HL-60 (cell line): Measurements from ENCODE around the gene TRMT2B.

Source experiments
- DNase-seq, 2 experiments: peaks; one replicate each; pipeline ENCODE4 v3.0.0-alpha.2; 2010 to 2020; ENCODE audit warnings: low read depth in 1 of 2, low spot score in 1 of 2
- H3K27ac ChIP-seq: fragments of 250-450 bp; sonication (Bioruptor Pico); replicated peaks from 2 replicates; pipeline ENCODE4 v1.5.1; 2020; ENCODE audit warnings: mild to moderate bottlenecking, moderate library complexity
- H3K27me3 ChIP-seq: fragments of 250-450 bp; sonication (Bioruptor Pico); 2 replicates; pipeline ENCODE4 v1.5.1; 2021; ENCODE audit warnings: mild to moderate bottlenecking, moderate library complexity; ENCODE audit not compliant: insufficient read depth, poor library complexity, severe bottlenecking
- H3K4me3 ChIP-seq: replicated peaks from 2 replicates; pipeline ENCODE4 v1.5.1; 2011; ENCODE audit warnings: mild to moderate bottlenecking, control low read depth, low read length; ENCODE audit not compliant: insufficient read depth
- GABPA ChIP-seq: IDR thresholded peaks from 2 replicates; pipeline ENCODE4 v1.6.1; 2012; ENCODE audit warnings: low read depth
- POLR2AphosphoS5 ChIP-seq: IDR thresholded peaks from 2 replicates; pipeline ENCODE4 v1.6.1; 2012; ENCODE audit warnings: low read depth
- SPI1 ChIP-seq: IDR thresholded peaks from 2 replicates; pipeline ENCODE4 v1.6.1; 2012; ENCODE audit warnings: low read depth, mild to moderate bottlenecking, borderline replicate concordance
- long read RNA-seq: library from polyadenylated mRNA; unstranded; transcript quantifications from one replicate; pipeline ENCODE4 v2.0.0, GENCODE V29; 2020
- TF ChIP-seq, protein P1 (sequence below): IDR thresholded peaks from one replicate; pipeline ENCODE4 v1.5.1; 2011; ENCODE audit warnings: low read length, control low read depth, inconsistent platforms; ENCODE audit not compliant: insufficient read depth
- TF ChIP-seq, protein P2 (sequence below): IDR thresholded peaks from 2 replicates; pipeline ENCODE4 v1.6.1; 2012; ENCODE audit warnings: low read depth; ENCODE audit not compliant: insufficient replicate concordance

TRMT2B gene, protein sequence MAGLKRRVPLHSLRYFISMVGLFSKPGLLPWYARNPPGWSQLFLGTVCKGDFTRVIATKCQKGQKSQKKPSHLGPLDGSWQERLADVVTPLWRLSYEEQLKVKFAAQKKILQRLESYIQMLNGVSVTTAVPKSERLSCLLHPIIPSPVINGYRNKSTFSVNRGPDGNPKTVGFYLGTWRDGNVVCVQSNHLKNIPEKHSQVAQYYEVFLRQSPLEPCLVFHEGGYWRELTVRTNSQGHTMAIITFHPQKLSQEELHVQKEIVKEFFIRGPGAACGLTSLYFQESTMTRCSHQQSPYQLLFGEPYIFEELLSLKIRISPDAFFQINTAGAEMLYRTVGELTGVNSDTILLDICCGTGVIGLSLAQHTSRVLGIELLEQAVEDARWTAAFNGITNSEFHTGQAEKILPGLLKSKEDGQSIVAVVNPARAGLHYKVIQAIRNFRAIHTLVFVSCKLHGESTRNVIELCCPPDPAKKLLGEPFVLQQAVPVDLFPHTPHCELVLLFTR
- long read RNA-seq, partial matches to known transcripts = 4 of 38 reads
- long read RNA-seq, other reads (novel, unspliced or antisense) = 33 of 38 reads

DNA sequence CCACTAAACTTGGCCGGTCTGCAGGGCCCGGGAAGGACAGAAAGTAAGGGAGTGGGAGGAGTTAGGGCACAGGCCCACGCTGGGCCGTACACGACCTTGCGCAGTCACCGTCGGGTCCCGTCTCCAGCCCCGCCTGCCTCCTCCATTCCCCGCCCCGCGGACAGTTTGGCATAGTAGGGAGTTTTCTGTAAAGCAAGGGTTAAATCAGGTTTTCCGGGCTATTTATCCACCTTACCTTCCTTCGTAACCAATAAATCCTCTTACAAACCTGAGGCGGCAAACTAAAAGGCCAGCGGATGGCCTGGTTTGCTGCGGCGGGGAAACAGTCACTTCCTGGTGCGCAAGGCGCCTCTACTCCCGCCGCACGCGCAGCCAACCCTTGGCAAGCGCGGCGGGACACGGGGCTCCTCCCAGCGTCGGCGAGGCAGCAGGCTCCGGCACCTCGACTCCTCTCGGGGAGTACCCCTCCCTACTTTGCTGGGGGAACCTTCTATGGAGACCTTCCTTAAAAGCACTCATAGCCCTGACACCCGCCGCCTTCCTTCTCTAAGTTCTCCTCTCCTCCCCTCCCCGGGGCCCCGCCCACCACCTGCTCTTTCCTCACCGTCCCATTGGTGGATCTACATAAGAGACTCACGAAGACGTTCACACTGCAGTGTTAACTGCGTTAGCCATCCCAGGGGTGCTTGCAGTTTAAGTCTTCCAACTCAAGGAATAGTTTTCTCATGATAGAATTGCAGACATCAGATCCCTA lies at the start of gene TRMT2B:
TRMT2B (minus strand) TSS at position 563 of the 754 bp plus-strand sequence. CDS start 9,822 bp downstream, outside the sequence.
- Histone ChIP-seq H3K27ac (peak within 1 kb of the TSS; percentile 93), H3K27me3 (no peaks in the 10 kb centered on the region), H3K4me3 (peak within 1 kb of the TSS; percentile 57)
- peak; percentile 61 to 92 for DNase-seq
- TF ChIP-seq, protein P1, sequence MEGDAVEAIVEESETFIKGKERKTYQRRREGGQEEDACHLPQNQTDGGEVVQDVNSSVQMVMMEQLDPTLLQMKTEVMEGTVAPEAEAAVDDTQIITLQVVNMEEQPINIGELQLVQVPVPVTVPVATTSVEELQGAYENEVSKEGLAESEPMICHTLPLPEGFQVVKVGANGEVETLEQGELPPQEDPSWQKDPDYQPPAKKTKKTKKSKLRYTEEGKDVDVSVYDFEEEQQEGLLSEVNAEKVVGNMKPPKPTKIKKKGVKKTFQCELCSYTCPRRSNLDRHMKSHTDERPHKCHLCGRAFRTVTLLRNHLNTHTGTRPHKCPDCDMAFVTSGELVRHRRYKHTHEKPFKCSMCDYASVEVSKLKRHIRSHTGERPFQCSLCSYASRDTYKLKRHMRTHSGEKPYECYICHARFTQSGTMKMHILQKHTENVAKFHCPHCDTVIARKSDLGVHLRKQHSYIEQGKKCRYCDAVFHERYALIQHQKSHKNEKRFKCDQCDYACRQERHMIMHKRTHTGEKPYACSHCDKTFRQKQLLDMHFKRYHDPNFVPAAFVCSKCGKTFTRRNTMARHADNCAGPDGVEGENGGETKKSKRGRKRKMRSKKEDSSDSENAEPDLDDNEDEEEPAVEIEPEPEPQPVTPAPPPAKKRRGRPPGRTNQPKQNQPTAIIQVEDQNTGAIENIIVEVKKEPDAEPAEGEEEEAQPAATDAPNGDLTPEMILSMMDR = no peak
- peak; percentile 53; the same call in 1 of the 2 replicates for TF ChIP-seq POLR2AphosphoS5

DNA sequence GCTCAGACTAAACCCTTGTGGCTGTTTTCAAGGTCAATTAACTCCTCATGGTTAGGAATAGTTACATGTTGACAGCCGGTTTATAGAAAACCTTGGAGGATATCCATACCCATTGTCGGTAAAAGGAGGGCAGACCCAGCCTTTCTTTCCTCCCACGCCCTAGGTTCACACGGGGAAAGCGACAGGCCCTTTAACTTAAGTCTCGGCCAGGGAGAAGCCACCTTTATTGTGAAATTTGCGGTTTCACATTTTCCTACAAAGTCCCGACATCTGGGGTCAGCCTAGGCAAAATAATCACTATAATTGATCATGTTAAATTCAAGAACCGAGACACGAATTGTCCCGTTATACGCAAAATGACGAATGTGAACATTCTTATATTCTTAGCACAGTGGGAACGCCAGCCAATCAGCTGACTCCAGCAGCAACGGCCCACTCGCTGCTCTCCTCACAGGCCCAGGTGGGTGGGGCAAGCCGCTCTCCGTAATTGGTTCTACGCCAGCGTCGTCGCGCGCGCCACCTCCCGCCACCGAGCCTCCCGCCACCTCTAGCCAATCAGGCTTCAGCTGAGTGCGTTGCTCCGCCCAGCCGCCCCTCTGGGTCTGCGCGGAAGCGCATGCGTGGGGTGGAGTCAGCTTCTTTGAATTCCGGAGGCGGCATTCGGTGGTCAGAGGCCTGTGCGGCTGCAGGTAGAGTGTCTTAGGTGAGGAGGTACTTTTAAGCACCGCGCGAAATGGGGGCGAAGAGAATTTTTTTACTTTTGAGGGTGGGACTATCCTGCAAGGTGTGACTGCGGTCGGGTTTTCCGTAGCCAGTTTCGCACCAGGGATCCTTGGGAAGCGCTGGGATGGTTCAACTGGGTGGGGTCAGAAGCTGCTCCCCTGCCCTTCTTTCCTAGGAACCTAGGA lies 45.9 kb upstream of the TRMT2B start, which contains the start of gene CENPI:
CENPI (plus strand) TSS at position 659 of the 908 bp plus-strand sequence. CDS start 2,867 bp downstream, outside the sequence.
- DNase-seq = peak; percentile 81 to 94
- Histone ChIP-seq H3K4me3 (peak within 1 kb of the TSS; percentile 60), H3K27ac (peak within 1 kb of the TSS; percentile 68), H3K27me3 (no peaks in the 10 kb centered on the region)
- TF ChIP-seq, protein P2, sequence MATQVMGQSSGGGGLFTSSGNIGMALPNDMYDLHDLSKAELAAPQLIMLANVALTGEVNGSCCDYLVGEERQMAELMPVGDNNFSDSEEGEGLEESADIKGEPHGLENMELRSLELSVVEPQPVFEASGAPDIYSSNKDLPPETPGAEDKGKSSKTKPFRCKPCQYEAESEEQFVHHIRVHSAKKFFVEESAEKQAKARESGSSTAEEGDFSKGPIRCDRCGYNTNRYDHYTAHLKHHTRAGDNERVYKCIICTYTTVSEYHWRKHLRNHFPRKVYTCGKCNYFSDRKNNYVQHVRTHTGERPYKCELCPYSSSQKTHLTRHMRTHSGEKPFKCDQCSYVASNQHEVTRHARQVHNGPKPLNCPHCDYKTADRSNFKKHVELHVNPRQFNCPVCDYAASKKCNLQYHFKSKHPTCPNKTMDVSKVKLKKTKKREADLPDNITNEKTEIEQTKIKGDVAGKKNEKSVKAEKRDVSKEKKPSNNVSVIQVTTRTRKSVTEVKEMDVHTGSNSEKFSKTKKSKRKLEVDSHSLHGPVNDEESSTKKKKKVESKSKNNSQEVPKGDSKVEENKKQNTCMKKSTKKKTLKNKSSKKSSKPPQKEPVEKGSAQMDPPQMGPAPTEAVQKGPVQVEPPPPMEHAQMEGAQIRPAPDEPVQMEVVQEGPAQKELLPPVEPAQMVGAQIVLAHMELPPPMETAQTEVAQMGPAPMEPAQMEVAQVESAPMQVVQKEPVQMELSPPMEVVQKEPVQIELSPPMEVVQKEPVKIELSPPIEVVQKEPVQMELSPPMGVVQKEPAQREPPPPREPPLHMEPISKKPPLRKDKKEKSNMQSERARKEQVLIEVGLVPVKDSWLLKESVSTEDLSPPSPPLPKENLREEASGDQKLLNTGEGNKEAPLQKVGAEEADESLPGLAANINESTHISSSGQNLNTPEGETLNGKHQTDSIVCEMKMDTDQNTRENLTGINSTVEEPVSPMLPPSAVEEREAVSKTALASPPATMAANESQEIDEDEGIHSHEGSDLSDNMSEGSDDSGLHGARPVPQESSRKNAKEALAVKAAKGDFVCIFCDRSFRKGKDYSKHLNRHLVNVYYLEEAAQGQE = no peak
- TF ChIP-seq POLR2AphosphoS5 (no peak), GABPA (no peak), SPI1 (no peak)
- TF ChIP-seq, protein P1 = no peak

DNA sequence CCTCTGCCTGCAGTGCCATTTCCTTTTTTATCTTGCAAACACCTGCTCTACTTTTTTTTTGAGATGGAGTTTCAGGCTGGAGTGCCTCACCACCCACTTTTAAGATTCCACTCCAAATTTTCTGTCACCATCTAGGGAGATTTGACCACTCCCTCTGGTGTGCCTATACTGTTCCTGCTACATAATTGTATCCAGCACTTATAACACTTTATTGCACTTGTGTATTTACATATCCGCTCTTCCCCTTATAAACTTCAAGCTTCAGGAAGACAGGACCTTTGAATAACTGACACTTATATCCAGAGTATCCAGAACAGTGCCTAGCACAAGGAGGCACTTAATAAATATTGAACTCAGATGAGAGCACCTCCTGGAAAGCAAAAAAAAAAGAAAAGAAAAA lies 39.9 kb upstream of the TRMT2B start:
- DNase-seq = no peak
- Histone ChIP-seq H3K4me3 (no peak overlapping the region), H3K27ac (no peak overlapping the region), H3K27me3 (no peaks in the 10 kb centered on the region)
- TF ChIP-seq GABPA (no peak), SPI1 (no peak), POLR2AphosphoS5 (no peak)
- TF ChIP-seq, protein P1 = no peak
- TF ChIP-seq, protein P2 = no peak
